PFSK-1 (cell line): ENCODE data around the gene SND1.

Source experiments
- FOXP2 ChIP-seq: optimal IDR thresholded peaks from 2 replicates; pipeline ENCODE3; 2011; ENCODE audit warnings: borderline replicate concordance, control low read depth, inconsistent platforms; ENCODE audit not compliant: insufficient read depth; ENCODE audit errors: extremely low read length, extremely low read depth
- POLR2AphosphoS5 ChIP-seq: IDR thresholded peaks from 2 replicates; pipeline ENCODE4 v1.6.1; 2012; ENCODE audit warnings: low read depth, mild to moderate bottlenecking, control low read depth, low read length, moderate library complexity
- REST ChIP-seq, 2 experiments: IDR thresholded peaks; 2 replicates each; pipeline versions ENCODE4 v1.6.1 to v1.8.0; 2011 to 2012; ENCODE audit warnings: low read depth in 2 of 2, low read length in 2 of 2, control low read depth in 1 of 2, inconsistent platforms in 1 of 2, mild to moderate bottlenecking in 1 of 2, moderate library complexity in 1 of 2; ENCODE audit not compliant: insufficient read depth in 1 of 2
- SIN3A ChIP-seq: IDR thresholded peaks from 2 replicates; pipeline ENCODE4 v1.6.1; 2012; ENCODE audit warnings: mild to moderate bottlenecking, low read length, moderate library complexity, borderline replicate concordance; ENCODE audit not compliant: insufficient read depth
- TAF1 ChIP-seq: IDR thresholded peaks from 2 replicates; pipeline ENCODE4 v1.6.1; 2012; ENCODE audit warnings: low read length, control low read depth, borderline replicate concordance; ENCODE audit not compliant: insufficient read depth

- TF ChIP-seq TAF1, result no peak
- no peak for TF ChIP-seq POLR2AphosphoS5
- TF ChIP-seq REST (IDR thresholded peaks at IDR 0.05; ENCODE audit: insufficient read depth in 1 of 2, low read depth in 2 of 2, low read length in 2 of 2), result 0 out of 4 replicates have a peak, but pooled peaks of 1 of the 2 experiments have one; percentile 18
- no peak for TF ChIP-seq FOXP2
- TF ChIP-seq SIN3A, result no peak
These were observed 164.6 kb downstream of the SND1 start for GRCh38 chr7:127816354-127817190.
